ENCODE results near the gene C19orf12. TPM values are rescaled to one million over a fixed set of nuclear protein-coding genes. Genes with fewer than 3 reads are reported as not detected.

Gene C19orf12
- total RNA-seq, 1 donor, result 48.5 TPM

DNA sequence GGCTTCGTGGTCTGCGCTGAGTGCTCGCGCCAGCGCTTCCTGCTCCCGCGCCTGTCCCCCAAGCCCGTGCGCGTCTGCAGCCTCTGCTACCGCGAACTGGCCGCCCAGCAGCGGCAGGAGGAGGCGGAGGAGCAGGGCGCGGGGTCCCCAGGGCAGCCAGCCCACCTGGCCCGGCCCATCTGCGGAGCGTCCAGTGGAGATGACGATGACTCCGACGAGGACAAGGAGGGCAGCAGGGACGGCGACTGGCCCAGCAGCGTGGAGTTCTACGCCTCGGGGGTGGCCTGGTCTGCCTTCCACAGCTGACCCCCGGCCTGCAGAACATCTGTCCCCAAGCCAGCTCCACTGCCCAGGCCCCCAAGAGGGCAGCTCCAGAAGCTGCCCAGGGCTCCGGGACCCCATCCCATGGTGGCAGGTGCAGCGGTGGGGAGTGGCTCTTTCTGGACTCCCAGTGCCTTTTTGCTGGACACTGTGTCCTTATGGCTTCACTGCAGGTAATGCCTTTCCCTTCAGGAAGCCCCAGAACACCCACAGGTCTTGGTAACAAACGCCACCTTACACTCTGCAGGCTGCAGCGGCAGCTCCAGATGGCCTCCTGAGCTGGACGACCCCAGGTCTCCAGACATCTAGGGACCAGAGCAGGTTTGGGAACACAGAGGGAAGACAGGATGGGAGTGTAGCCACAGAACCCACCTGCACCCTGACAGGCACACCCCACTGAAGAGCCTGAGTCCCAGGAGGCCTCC lies 40.5 kb downstream of the C19orf12 start:
- Histone ChIP-seq H3K79me2 (ENCODE audit: insufficient read depth, low read length) (peaks cover 65% of the 10 kb centered on the region), H3K27me3 (ENCODE audit: insufficient read depth, low read length) (no peaks in the 10 kb centered on the region), H3K27ac (ENCODE audit: low read depth, low read length) (no peak overlapping the region), H3K36me3 (ENCODE audit: insufficient read depth, low read length) (peaks cover 17% of the 10 kb centered on the region), H3K9me3 (ENCODE audit: low read depth, low read length) (no peaks in the 10 kb centered on the region), H3K4me1 (ENCODE audit: insufficient read depth, low read length) (peaks cover 6% of the 10 kb centered on the region), H3K4me2 (ENCODE audit: insufficient read depth, low read length) (no peak overlapping the region), H3K4me3 (ENCODE audit: insufficient read depth, low read length) (no peak overlapping the region), H2AFZ (ENCODE audit: low read length) (no peak overlapping the region), H4K20me1 (ENCODE audit: insufficient read depth, low read length) (peaks cover 36% of the 10 kb centered on the region)
- peak; percentile 84 for DNase-seq (ENCODE audit: insufficient read length, low spot score, missing footprints)
- TF ChIP-seq, protein P1, sequence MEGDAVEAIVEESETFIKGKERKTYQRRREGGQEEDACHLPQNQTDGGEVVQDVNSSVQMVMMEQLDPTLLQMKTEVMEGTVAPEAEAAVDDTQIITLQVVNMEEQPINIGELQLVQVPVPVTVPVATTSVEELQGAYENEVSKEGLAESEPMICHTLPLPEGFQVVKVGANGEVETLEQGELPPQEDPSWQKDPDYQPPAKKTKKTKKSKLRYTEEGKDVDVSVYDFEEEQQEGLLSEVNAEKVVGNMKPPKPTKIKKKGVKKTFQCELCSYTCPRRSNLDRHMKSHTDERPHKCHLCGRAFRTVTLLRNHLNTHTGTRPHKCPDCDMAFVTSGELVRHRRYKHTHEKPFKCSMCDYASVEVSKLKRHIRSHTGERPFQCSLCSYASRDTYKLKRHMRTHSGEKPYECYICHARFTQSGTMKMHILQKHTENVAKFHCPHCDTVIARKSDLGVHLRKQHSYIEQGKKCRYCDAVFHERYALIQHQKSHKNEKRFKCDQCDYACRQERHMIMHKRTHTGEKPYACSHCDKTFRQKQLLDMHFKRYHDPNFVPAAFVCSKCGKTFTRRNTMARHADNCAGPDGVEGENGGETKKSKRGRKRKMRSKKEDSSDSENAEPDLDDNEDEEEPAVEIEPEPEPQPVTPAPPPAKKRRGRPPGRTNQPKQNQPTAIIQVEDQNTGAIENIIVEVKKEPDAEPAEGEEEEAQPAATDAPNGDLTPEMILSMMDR (IDR thresholded peaks at IDR 0.05; ENCODE audit: extremely low read depth, low read depth, low read length), result no peak

- H3K36me3 ChIP-seq (ENCODE audit: insufficient read depth, low read length), result peaks cover 17% of the 10 kb centered on the region
- H3K27me3 ChIP-seq (ENCODE audit: insufficient read depth, low read length), result no peaks in the 10 kb centered on the region
- DNase-seq (ENCODE audit: insufficient read length, low spot score, missing footprints), result peak; percentile 69
- peaks cover 73% of the 10 kb centered on the region for H3K79me2 ChIP-seq (ENCODE audit: insufficient read depth, low read length)
- H3K4me2 ChIP-seq (ENCODE audit: insufficient read depth, low read length), result no peak overlapping the region
- peaks cover 41% of the 10 kb centered on the region for H4K20me1 ChIP-seq (ENCODE audit: insufficient read depth, low read length)
- no peak overlapping the region for H3K27ac ChIP-seq (ENCODE audit: low read depth, low read length)
- H3K4me1 ChIP-seq (ENCODE audit: insufficient read depth, low read length), result peaks cover 6% of the 10 kb centered on the region
- TF ChIP-seq, protein P1 (IDR thresholded peaks at IDR 0.05; ENCODE audit: extremely low read depth, low read depth, low read length), result no peak
- no peaks in the 10 kb centered on the region for H3K9me3 ChIP-seq (ENCODE audit: low read depth, low read length)
- H2AFZ ChIP-seq (ENCODE audit: low read length), result no peak overlapping the region
- H3K4me3 ChIP-seq (ENCODE audit: insufficient read depth, low read length), result no peak overlapping the region
These were observed 41.4 kb downstream of the C19orf12 start for GRCh38 chr19:29673451-29674371.

- H3K36me3 ChIP-seq (ENCODE audit: insufficient read depth, low read length), result peaks cover 17% of the 10 kb centered on the region
- H3K4me2 ChIP-seq (ENCODE audit: insufficient read depth, low read length), result no peak overlapping the region
- H4K20me1 ChIP-seq (ENCODE audit: insufficient read depth, low read length), result peaks cover 41% of the 10 kb centered on the region
- DNase-seq (ENCODE audit: insufficient read length, low spot score, missing footprints), result peak; percentile 42
- no peaks in the 10 kb centered on the region for H3K9me3 ChIP-seq (ENCODE audit: low read depth, low read length)
- H2AFZ ChIP-seq (ENCODE audit: low read length), result no peak overlapping the region
- H3K4me3 ChIP-seq (ENCODE audit: insufficient read depth, low read length), result no peak overlapping the region
- peaks cover 81% of the 10 kb centered on the region for H3K79me2 ChIP-seq (ENCODE audit: insufficient read depth, low read length)
- no peak overlapping the region for H3K27ac ChIP-seq (ENCODE audit: low read depth, low read length)
- H3K4me1 ChIP-seq (ENCODE audit: insufficient read depth, low read length), result peaks cover 6% of the 10 kb centered on the region
- H3K27me3 ChIP-seq (ENCODE audit: insufficient read depth, low read length), result no peaks in the 10 kb centered on the region
- TF ChIP-seq, protein P1 (IDR thresholded peaks at IDR 0.05; ENCODE audit: extremely low read depth, low read depth, low read length), result no peak
These were observed 42.1 kb downstream of the C19orf12 start for GRCh38 chr19:29672933-29673336.
